GM18520 (cell line): ENCODE data around the gene PTPN18.
A peak's percentile ranks its signal among the peaks of the same experiment; 100 is the strongest.

ENCODE experiments used
- ATAC-seq: cut with Tn5 transposase; IDR thresholded peaks from one replicate; pipeline ENCODE4 v1.9.1; 2021; ENCODE audit not compliant: unreplicated experiment

The PTPN18 gene

DNA sequence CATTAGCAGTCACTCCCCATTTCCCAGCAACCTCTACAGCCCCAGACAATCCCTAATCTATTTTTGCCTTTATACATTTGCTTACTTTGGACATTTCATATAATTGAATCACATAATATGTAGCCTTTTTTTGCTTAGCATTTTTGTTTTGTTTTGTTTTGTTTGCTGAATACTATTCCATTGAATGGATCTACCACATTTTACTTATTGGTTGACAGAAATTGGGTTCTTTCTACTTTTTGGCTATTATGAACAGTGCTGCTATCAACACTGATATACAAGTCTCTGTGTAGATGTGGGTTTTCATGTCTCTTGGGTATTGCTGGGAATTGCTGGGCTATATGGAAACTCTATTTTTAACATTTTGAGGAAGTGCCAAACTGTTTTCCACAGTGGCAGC, 7.6 kb downstream of the PTPN18 start:
- ATAC-seq = no peak

- no peak for ATAC-seq
Measured at GRCh38 chr2:130365075-130365474, 9.2 kb downstream of the PTPN18 start.

DNA sequence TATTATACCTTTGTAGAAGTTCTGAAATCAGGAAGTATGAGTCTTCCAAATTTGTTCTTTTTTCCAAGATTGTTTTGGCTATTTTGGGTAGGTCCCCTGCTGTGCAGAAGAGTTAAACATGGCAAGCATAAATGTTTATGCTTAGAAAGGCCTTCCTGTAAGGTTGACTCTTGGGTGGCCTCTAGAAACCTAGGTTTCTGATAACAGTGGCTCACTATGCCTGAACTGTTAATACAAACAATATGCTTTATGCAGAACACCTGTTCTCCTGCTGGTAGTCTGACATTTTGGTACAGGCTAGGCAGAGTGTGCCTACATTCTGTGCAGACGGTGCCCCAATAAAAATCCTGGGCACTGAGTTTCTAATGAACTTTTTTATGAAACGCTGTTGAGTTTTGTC, 10.1 kb downstream of the PTPN18 start:
- no peak for ATAC-seq

DNA sequence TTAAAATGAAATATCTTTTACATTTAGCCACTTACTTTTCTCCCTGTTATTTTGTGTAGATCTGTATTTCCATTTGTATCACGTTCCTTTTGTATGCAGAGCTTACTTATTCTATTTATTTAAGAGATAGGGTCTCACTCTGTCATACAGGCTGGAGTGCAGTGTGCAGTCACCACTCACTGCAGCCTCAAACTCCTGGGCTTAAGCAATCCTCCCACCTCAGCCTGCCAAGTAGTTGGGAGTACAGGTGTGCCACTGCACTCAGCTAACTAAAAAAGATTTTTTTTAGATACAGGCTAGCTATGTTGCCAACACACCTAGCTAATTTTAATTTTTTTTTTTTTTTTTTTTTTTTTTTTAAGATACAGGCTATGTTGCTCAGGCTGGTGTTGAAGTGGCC, 10.9 kb downstream of the PTPN18 start:
- ATAC-seq = no peak

DNA sequence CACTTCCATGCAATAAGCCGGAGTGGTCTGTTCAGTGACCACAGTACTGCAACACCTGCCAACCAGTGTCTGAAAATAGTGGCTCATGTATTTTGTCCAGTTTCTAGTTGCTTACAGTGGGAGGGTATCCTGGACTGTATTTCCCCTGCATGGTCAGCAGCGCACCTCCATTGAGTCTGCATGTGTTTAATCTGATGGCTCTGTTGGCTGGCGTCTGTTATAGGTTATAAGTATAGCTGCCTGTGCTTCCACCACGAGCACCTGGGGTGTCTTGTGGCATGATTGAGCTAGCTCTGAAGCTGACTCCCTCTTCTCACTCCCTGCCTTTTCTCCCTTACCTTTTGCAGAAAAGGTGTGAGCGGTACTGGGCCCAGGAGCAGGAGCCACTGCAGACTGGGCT, 12.9 kb downstream of the PTPN18 start:
- no peak for ATAC-seq

- ATAC-seq = no peak
Measured at GRCh38 chr2:130369311-130369964, 13.6 kb downstream of the PTPN18 start.

DNA sequence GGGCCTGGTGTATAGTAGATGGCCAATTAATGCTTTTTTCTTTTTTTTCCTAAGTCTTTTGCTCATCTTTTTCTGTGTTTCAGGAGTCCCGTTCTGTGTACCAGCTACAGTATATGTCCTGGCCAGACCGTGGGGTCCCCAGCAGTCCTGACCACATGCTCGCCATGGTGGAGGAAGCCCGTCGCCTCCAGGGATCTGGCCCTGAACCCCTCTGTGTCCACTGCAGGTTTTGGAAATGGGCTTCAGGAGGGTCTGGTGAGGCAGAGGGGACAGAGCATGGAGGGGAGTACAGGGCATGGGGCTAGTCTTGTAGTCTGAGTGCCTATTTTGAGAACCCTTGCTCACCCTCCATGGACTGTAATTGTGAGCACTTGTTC, 14.1 kb downstream of the PTPN18 start:
- ATAC-seq = no peak

DNA sequence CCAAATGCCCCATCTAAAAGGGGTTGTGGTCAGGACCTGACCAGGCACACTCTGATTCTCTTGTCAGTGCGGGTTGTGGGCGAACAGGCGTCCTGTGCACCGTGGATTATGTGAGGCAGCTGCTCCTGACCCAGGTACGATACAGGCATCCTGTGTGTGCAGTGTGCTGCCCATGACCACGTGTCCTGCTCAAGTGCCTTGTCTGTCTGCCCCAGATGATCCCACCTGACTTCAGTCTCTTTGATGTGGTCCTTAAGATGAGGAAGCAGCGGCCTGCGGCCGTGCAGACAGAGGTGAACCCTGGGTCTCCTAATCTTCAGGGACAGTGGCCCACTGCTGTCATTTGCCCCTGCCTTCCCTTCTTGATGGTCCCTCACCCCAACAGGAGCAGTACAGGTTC, 14.6 kb downstream of the PTPN18 start:
- no peak for ATAC-seq

GRCh38 chr2:130371723-130372054, 15.8 kb downstream of the PTPN18 start:
- ATAC-seq = peak; percentile 3

DNA sequence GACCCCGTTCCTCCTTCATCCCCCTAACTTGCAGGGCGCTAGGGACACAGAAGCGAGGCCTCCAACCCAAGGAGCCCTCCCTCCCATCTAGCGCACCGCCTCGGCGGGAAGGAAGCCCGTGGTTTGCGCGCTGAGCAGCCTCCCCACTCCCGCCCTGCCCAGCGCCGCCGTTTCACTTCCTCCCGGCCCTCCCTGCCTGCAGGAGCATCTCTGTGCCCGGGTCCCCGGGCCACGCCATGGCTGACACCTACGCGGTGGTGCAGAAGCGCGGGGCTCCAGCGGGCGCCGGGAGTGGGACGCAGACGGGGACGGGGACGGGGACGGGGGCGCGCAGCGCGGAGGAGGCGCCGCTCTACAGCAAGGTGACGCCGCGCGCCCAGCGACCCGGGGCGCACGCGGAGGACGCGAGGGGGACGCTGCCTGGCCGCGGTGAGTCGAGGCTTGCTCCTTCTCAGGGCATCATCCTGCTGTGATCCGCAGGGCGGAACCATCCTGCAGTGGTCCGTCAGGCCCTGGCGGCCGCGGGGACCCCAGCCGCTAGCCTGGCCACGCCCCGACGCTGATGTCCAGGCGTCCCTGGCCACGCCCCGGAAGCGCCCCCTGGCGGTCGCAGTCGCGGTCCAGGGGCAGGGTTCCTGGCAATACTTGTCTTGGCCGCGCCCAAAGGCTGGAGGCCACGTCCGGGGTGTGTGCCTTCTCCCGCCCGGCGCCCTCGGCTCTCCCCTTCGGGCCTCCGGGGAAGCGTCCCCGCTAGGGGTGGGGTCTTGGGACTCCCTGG, 16.4 kb downstream of the PTPN18 start:
- peak; percentile 70 for ATAC-seq

GRCh38 chr2:130372833-130373807, 17.3 kb downstream of the PTPN18 start:
- ATAC-seq = peak; percentile 1

DNA sequence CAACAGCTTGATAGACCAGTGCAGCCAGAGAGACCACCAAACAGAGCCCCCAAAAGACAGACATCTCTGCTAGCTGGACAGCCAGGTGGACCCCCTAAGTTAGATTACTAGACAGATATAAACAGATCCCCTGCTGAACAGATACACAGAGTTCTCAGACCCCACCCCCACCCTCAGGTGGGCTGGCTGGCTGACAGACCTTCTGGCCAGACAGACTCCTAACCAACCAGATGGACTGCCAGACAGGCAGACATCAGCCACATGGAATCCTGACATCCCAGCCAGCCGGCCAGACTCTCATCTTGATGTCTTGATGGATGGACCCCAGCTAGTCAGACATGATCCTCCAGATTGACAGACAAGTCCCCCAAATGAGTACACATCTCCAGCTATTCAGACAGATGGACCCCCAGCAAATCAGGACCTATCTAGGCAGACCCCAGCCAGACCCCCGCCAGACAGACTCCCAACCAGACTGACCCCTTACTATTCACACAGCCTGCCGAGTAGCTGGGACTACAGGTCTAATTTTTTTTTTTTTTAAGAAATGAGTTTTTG, 18.0 kb downstream of the PTPN18 start:
- no peak for ATAC-seq

DNA sequence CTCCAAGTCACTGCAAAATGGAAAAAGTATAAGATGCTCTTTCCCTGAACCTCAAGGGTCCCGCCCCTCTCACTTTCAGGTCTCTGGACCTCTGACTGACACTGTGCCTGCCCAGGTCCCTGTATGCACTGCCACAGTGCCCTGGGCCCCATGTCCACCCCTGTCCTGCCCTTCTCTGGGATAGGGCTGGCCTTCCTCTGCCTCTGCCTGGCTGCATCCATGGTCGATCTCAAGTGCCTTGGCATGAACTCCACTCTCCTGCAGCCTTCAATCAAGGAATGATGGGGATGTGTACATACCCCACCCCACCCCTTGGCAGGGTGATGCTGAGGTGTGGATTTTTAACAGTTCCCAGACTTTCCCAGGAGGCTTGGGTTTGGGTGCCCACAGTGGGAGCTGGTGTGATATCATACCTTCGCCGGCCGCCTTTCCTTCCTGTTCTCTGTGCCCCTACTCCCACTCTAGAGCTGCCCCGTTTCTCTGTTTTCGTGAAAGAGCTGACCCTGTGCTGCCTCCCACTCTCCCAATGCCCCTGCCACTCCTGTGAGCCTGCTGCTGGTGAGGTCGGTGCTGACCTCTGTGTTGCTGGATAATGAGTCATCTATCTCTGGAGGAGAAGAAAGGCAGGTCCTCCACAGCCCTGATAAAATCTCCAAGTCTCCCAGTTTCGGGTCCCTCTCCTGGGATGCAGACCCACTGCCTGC, 18.9 kb downstream of the PTPN18 start:
- no peak for ATAC-seq

- ATAC-seq = no peak
Measured at GRCh38 chr2:130375291-130376266, 19.7 kb downstream of the PTPN18 start.

DNA sequence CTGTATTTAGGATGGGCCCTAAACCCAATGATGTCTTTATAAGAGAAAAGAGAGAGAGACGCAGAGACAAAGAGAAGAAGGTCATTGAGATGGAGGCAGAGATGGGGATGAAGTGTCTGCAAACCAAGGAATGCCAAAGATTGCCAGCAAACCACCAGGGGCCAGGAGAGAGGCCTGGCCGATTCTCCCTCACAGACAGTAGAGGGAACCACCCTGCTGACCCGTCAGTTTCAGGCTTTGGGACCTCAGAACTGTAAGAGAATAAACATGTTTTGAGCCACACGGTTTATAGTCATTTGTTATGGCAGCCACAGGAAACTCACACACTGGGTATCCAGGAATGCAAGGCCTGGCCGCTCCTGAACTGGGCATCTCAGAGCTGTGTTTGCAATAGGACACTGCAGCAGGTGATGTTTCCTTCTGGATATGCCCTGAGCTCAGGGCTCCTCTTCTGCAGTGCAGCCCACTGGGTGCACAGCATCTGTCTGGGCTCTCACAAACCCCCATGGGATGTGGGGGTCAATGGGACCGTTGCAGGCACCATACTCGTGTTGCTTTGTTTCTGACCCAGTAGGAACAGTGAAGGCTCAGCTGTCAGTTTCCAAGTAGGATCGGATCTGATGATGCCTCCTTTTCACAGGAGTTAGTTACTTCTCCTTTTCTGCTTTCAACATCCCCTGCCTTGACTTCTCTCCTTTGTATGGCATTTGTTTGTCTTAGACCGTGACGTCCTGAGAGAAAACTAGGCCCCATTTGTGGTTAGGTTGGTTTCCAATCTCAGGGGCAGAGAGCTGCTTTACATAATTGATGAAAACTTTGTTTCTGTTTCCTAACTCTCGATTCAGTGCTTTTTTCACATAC, 20.8 kb downstream of the PTPN18 start:
- peak; percentile 32 for ATAC-seq

GRCh38 chr2:130377491-130377890, 21.6 kb downstream of the PTPN18 start:
- ATAC-seq = no peak

DNA sequence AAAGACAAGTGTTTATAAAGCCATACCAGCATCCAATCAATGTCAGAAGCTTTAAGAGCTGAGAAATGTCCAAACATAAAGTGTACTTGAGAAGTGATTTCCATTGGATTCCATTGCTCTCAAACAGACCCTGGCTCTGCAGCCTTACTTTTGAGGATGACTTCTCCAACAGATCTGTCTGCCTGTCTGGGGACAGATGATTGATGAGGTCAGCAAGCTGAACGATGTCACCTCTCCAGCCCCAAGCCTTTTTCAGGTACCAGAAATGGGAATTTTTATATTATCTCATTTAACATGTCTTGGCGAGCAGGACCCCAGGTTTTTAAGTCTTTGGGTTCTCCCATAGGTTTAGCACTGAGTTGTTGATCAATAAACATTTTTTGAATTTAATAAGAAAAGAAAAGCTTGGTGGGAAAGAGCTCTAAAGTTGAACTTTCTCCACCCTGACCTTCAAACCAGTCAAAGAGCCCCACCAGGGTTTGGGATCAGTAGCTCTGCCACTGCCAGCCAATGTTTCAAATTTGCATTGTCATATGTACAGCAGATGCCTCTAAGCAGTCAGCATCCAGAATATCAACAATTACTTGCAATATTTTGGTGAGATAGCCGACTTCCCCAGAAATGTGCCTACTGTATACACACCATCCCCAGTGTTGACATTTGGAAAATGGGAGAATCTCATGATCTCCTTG, 22.5 kb downstream of the PTPN18 start:
- no peak for ATAC-seq

DNA sequence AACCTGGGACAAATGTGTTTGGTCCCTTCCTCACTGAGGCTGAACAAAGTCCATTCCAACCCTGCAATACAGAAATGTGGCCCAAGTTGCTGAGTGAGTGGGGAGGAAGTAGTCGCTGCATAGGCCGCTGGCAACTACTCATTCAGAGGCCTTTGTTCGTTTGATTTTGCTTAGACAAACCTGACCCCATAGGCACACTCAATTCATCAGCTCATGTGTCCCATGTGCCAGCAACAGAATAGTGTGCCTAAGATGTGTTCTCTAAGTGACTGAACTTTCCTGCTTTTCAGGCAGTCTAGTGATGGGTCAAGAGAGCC, 23.0 kb downstream of the PTPN18 start:
- ATAC-seq = no peak
